Large intestine (tissue), 3 donors: ENCODE measurements around the gene SMPD3. TPM values are rescaled to one million over a fixed set of nuclear protein-coding genes. Genes with fewer than 3 reads are reported as not detected.

Experiments used
- DNase-seq, 2 donors: peaks; one replicate each; pipeline versions ENCODE4 v3.0.0 to v3.0.0-alpha.2; 2013
- H3K27ac ChIP-seq: one replicate; pipeline ENCODE4 v1.5.1; 2013; ENCODE audit warnings: low read length
- H3K27me3 ChIP-seq: 2 replicates; pipeline ENCODE4 v1.6.1; 2013; ENCODE audit warnings: low read length; ENCODE audit not compliant: control insufficient read depth, insufficient read depth
- H3K36me3 ChIP-seq: 2 replicates; pipeline ENCODE4 v1.6.1; 2013; ENCODE audit warnings: low read length; ENCODE audit not compliant: control insufficient read depth, insufficient read depth
- H3K4me1 ChIP-seq: one replicate; pipeline ENCODE4 v1.6.1; 2013; ENCODE audit warnings: low read length; ENCODE audit not compliant: control insufficient read depth, insufficient read depth
- H3K4me3 ChIP-seq: one replicate; pipeline ENCODE4 v1.5.1; 2013; ENCODE audit warnings: low read length
- H3K9me3 ChIP-seq: one replicate; pipeline ENCODE4 v1.6.1; 2013; ENCODE audit warnings: mild to moderate bottlenecking, low read depth, low read length, moderate library complexity; ENCODE audit not compliant: control insufficient read depth
- WGBS: methylation state at CpG from one replicate; pipeline ENCODE4 v1.1.5; 2013; ENCODE audit warnings: low lambda C conversion rate; ENCODE audit not compliant: insufficient coverage; 5-methylcytosine and 5-hydroxymethylcytosine counted together
- polyA plus RNA-seq: library from polyadenylated mRNA; unstranded; fragments of 120-200 nt; gene quantifications from one replicate; pipeline ENCODE4 v1.2.1, GENCODE V29; 2013

The SMPD3 gene
- polyA plus RNA-seq, 1 donor, result 49.4 TPM

DNA sequence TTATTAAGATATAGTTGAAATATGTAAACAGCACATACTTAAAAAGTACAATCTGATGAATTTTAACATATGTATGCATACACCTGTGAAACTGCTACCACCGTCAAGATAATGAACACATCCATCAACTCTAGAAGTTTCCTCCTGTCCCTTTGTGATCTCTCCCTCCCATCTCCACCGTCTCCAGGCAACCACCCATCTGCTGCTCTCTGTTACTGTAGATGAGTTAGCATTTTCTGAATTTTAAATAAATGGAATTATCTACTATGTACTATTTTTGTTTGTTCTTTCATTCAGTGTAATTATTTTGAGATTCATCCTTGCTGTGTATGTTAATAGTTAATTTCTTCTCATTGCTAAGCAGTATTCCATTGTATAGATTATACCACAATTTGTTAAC is 40.2 kb upstream of the SMPD3 start:
- Histone ChIP-seq H3K27me3 (no peaks in the 10 kb centered on the region), H3K4me1 (peaks cover 55% of the 10 kb centered on the region), H3K27ac (no peak overlapping the region), H3K9me3 (peaks cover 1% of the 10 kb centered on the region), H3K36me3 (no peaks in the 10 kb centered on the region), H3K4me3 (no peak overlapping the region)
- DNase-seq, result no peak
- no CpG with 5 or more reads among the region's 2 CpGs for WGBS

DNA sequence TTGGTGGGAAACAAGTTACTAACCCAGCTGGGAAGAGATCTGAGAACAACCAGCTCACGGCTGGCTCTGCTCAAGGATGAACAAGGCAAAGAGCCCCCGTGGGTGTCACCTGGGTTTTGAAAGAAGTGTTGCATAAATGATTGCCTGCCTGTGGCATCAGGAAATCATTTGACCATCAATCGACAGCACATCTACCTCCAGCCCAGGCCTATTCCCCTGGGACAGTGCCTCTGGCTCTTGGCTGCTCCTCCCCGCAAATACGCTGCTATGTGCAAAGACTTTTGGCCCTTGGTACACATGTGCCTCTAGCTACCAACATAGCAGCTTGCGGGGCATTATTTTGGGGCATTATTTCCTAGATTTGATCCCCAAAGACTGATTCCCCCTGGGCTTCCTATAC is 39.4 kb upstream of the SMPD3 start:
- peak overlapping the region; percentile 94 for H3K27ac ChIP-seq
- no CpG with 5 or more reads among the region's 6 CpGs for WGBS
- H3K9me3 ChIP-seq, result no peaks in the 10 kb centered on the region

DNA sequence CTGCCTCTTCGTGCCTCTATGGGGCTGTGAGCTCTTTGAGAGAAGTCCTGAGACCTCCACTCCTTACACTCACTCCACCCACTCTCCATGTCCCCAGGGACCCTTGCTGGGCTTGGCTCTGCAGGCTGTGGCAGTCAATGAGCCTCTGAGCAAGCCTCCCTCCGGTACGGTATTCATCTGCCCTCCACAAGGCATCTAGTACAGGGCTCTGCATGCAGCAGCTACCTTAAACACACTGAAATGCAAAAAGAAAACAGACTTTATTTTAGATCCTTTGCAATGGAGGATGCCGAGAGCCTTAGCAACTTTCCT is 38.9 kb upstream of the SMPD3 start:
- DNase-seq, result no peak
- WGBS, result no CpG with 5 or more reads among the region's 4 CpGs
- Histone ChIP-seq H3K9me3 (no peaks in the 10 kb centered on the region), H3K4me1 (peaks cover 41% of the 10 kb centered on the region), H3K4me3 (no peak overlapping the region), H3K27me3 (no peaks in the 10 kb centered on the region), H3K27ac (peak overlapping the region; percentile 94), H3K36me3 (no peaks in the 10 kb centered on the region)

More for the DNA sequence above, 39.4 kb upstream of the SMPD3 start:
- Histone ChIP-seq H3K4me3 (no peak overlapping the region), H3K27me3 (no peaks in the 10 kb centered on the region), H3K36me3 (no peaks in the 10 kb centered on the region), H3K4me1 (peaks cover 46% of the 10 kb centered on the region)
- DNase-seq, result no peak

DNA sequence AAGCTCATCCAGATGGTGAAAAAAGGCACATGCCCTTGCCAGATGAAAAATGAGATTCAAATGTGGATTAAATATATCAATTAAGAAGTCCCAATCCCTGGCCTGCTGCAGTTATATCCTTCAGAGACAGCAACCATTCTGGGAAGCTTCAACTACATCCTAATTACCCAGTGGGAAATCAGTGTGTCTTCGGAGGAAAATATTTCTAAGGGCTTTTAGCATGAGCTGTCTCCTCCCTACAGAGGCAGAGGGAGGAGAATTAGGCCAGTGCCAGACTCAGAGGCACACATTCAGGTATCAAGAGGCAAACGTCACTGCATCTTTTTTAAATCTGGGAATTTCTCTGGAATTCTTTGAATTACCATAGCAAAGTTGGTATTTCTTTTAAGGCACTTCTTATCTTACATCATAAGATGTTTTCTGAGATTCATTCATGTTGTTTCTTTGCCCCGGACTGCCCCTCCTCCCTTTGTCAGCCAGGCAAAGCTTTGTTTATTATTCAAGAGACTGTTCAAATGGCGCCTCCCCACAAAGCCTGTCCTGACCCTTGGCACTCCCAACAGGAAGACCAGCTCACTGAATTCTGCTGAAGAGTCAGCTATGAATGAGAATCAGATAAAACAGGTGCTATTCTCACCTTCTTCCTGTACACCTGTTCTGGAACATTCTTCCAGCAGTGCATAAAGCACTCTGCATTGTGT is 38.3 kb upstream of the SMPD3 start:
- Histone ChIP-seq H3K4me1 (peaks cover 41% of the 10 kb centered on the region), H3K4me3 (no peak overlapping the region), H3K27ac (peak overlapping the region; percentile 94), H3K27me3 (no peaks in the 10 kb centered on the region), H3K36me3 (no peaks in the 10 kb centered on the region), H3K9me3 (no peaks in the 10 kb centered on the region)
- DNase-seq, result peak; percentile 75 to 90
- WGBS, result no CpG with 5 or more reads among the region's 4 CpGs

DNA sequence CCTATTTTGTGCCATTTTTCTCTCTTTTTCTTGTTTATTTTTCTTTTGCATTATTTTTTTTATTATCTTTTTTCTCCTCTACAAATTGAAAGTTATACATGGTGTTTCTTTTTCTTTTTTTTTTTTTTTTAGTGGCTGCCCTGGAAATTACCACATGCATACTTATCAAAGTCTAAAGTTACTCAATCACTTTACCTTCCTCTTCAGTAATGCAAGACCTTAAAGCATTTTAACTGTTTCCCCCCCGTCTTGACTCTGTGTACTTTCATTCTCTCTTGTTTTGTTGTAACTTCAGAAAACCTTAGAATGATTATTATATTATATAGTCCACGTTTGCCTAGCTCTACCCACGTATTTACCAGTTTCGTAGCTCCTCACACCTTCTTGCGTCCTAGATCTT is 33.3 kb upstream of the SMPD3 start:
- Histone ChIP-seq H3K4me1 (peaks cover 25% of the 10 kb centered on the region), H3K36me3 (no peaks in the 10 kb centered on the region), H3K4me3 (no peak overlapping the region), H3K27ac (peak overlapping the region; percentile 51), H3K9me3 (no peaks in the 10 kb centered on the region), H3K27me3 (no peaks in the 10 kb centered on the region)
- DNase-seq, result peak in 1 of 2 donors; percentile 69
- WGBS, result 70% methylated on average over 5 of the region's 5 CpGs

DNA sequence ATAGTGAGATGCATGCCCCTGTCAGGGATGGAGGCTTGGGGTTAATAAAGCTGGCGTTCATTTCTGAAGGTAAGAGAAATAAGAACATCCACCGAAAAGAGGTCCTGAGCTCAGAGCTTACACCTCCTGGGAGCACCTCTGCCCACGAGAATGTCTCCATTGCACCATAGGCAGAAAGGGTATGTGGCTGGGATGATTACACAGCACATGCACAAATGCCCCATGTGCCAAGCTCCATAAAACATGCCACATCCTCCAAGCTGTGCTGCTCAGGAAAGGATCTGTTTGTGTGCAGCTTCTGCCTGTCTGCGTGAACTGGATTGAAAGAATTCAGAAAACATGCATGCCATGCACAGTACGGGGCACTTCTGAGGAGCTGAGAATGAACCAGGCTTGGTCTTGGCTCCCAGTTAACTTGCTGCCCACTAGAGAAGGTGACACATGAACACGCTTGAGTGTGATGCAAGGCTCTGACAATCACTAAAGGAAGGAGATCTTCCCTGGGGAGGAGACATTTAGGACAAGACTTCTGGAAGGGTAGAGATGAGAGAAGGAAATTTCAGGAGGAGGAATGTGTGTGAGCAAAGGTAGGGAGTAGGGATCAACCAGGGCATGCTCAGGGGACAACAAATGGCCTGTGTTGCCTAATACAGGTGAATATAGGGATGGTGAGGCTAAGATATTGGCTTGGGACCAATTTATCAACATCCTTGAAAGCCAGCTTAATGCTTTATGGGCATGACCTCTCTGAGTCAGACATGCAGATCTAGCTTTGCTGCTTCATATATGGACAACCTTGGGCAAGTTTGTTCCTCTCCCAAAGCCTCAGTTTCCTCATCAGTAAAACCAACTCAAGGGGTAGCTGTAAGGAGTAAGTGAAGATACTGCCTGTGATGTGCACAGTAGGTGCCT is 32.0 kb upstream of the SMPD3 start:
- H3K36me3 ChIP-seq, result no peaks in the 10 kb centered on the region
- H3K9me3 ChIP-seq, result no peaks in the 10 kb centered on the region
- no peak for DNase-seq
- no peaks in the 10 kb centered on the region for H3K27me3 ChIP-seq
- WGBS, result no CpG with 5 or more reads among the region's 6 CpGs
- peaks cover 22% of the 10 kb centered on the region for H3K4me1 ChIP-seq
- no peak overlapping the region for H3K27ac ChIP-seq
- H3K4me3 ChIP-seq, result no peak overlapping the region

DNA sequence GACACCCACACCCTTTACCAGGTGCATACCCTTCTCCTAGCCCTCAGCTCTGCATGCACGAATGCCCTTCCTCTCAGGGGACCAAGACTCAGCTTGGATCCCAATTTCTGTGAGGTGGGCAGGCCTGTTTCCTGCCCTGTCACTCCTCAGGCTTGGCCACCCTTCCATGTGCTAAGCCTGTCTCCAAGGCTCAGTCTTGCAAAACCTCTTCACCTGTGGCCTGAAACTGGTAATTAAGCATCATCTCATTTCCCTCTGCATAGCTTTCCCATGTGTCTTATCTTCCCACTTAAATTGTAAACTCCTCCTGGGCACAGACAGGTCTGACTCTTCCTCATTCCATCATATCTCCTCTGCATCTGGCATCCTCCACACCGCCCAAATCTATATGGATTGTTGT is 31.0 kb upstream of the SMPD3 start:
- WGBS, result no CpG with 5 or more reads among the region's 2 CpGs
- Histone ChIP-seq H3K36me3 (no peaks in the 10 kb centered on the region), H3K9me3 (no peaks in the 10 kb centered on the region), H3K27me3 (no peaks in the 10 kb centered on the region), H3K4me1 (peaks cover 22% of the 10 kb centered on the region), H3K4me3 (no peak overlapping the region), H3K27ac (no peak overlapping the region)
- DNase-seq, result no peak

DNA sequence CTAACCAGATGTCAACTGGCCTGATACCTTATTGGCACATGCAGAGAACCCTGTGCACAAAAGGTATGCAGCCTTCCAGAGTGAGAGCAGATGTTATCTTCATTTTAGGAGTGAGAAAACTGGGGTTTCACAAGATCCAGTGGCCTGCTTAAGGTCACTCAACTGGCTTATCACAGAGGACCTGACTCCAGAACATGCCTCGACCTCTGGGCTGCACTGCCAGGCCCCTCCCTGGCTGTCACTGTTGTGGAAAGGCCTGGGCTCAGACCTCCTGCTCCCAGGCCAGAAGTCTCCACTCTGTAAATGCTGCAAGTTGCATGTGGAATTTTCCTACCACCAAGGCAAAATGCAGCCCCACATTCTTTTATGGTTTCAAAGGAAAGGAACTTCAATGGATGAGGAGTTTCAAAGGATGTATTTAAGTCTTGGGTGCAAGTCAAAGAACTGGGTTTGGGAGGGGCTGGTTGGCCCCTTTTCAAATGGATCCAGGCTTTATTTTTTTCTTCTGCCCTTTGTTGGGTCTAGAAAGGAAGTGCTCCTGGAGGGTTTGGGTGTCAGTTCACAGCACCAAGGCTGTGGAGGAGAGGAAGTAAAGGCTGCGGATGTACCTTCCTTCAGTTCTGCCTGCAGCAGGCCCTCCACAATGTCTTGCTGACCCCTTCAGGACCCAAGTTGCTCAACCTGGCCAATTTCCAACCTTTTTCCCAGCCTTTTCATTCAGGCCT is 30.4 kb upstream of the SMPD3 start:
- no peaks in the 10 kb centered on the region for H3K27me3 ChIP-seq
- no peaks in the 10 kb centered on the region for H3K9me3 ChIP-seq
- no CpG with 5 or more reads among the region's 2 CpGs for WGBS
- no peak for DNase-seq
- no peaks in the 10 kb centered on the region for H3K36me3 ChIP-seq
- H3K4me3 ChIP-seq, result no peak overlapping the region
- H3K27ac ChIP-seq, result no peak overlapping the region
- peaks cover 22% of the 10 kb centered on the region for H3K4me1 ChIP-seq

DNA sequence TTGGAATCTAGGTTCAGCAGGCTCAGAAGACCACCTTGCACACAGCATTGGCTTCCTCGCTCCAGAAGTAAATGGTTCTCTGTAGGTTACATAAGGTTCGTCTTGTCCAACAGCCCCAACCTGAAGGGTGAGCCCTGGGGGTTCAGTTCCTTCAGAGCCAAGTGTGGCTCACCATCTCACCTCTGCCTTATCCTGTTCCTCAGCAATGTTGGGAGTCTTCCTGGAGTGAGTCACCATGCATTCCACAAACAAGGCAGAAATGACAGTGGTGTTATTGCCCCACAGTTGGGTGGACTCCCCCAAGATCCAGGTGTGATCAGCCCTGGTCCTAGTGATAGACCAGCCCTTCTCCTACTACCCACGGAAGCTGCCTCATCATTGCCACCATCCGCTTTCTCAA is 26.8 kb upstream of the SMPD3 start:
- DNase-seq, result no peak
- WGBS, result no CpG with 5 or more reads among the region's 4 CpGs
- H3K27me3 ChIP-seq, result no peaks in the 10 kb centered on the region
- H3K9me3 ChIP-seq, result no peaks in the 10 kb centered on the region
- H3K27ac ChIP-seq, result no peak overlapping the region
- H3K4me1 ChIP-seq, result peaks cover 14% of the 10 kb centered on the region
- no peak overlapping the region for H3K4me3 ChIP-seq
- H3K36me3 ChIP-seq, result no peaks in the 10 kb centered on the region

DNA sequence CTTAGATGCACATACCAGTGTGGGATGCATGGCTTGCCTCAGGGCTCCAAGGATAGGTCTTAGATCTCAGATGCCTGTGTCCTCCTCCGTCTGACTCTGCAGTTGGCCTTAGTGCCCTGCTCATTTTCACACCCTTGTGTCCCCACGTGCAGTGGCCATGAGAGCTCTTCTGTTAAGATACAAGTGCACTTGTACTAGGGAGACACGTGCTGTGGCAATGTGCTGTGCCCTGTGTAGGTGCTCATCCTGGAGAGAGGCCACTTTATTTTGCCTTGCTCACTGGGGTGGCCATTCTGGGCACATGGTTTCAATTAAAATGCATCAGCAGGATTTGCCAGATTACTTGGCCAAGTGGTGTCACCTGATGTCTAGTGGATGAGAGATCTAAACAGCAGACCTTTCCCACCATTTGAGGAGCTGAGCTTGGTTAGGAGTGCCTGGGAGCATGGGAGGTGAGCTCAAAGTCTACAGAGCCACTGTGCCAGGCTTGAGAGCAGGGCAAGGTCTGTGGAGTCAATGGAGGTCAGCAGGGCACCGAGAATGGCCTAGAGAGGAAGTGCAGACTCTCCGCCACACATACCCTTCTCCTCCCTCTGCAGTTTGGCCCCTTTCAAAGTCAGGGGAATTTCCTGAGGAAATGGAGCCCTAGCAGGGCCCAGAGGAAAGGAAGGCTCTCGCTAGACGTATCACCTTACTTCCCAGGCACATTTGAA is 25.2 kb upstream of the SMPD3 start:
- Histone ChIP-seq H3K9me3 (no peaks in the 10 kb centered on the region), H3K27ac (no peak overlapping the region), H3K4me1 (peaks cover 10% of the 10 kb centered on the region), H3K36me3 (no peaks in the 10 kb centered on the region), H3K27me3 (no peaks in the 10 kb centered on the region), H3K4me3 (no peak overlapping the region)
- no peak for DNase-seq
- WGBS, result no CpG with 5 or more reads among the region's 7 CpGs
